Breast epithelium (tissue), 3 donors: ENCODE measurements around the gene ADIPOR1.

Experiments used
- CTCF ChIP-seq, 3 donors: fragments of 450-650 bp; IDR thresholded peaks; one replicate each; pipeline ENCODE4 v1.5.1; 2016 to 2017; ENCODE audit warnings: antibody characterized with exemption in 3 of 3, mild to moderate bottlenecking in 3 of 3, moderate library complexity in 3 of 3
- POLR2A ChIP-seq: fragments of 450-650 bp; IDR thresholded peaks from one replicate; pipeline ENCODE4 v1.6.1; 2016; ENCODE audit warnings: antibody characterized with exemption, mild to moderate bottlenecking, moderate library complexity

- TF ChIP-seq CTCF (IDR thresholded peaks at IDR 0.05) (no peak), POLR2A (no peak)
These were observed 12.6 kb downstream of the ADIPOR1 start for GRCh38 chr1:202945483-202945882.
